Nucleus accumbens (tissue), 56 donors: ENCODE data around the gene CHD2.
"Not testable (repeated sequence)": the region's sequence is repeated elsewhere in the genome, so short reads cannot be mapped to it uniquely, and the experiment has no call there.

Experiments used
- DNase-seq, 56 donors: peaks; one replicate each; lab custom pipeline; 2025; lab: John Stamatoyannopoulos, UW

CHD2 gene

DNA sequence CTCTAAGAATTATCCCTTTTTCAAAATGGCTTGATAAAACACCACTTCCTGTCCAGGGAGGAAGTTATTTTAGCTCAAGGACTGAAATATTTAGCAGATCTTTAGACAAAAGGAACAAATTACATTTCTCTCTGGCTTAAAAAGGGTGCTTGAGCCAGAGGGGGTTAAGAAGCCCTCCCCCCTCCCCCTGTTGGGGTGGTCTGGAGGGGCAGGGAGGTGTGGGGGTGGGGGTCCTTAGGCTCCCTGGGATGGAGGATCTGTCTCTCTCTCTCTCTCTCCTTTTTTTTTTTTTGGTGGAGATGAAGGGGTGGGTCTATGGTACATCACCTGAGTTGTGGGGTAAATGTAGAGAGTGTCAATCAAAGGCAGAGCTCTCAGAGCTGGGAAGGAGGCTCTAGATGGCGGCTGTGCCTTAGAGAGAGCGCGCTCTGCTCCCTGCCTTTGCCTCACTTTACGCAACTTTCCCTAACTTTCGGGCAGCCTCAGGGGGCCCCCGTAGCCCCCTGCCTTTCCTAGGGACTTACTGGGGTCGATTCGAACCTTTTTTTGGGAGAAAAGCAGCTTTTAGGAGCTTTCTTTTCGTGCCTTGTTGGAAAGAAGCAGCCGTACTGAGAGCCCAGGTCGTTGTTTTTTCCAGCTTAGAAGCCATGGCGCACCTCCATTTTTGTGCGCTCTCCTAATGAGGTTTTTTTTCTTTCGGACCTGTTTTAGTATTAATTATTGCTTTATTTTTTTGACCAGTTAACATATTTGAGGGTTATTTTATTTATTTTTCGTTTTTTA, at the start of gene CHD2:
CHD2 (plus strand) TSS at position 377 of the 783 bp plus-strand sequence. CDS start 914 bp downstream, outside the sequence.
- peak in 49 of 56 donors; percentile 4 to 83 (median 44) for DNase-seq

DNA sequence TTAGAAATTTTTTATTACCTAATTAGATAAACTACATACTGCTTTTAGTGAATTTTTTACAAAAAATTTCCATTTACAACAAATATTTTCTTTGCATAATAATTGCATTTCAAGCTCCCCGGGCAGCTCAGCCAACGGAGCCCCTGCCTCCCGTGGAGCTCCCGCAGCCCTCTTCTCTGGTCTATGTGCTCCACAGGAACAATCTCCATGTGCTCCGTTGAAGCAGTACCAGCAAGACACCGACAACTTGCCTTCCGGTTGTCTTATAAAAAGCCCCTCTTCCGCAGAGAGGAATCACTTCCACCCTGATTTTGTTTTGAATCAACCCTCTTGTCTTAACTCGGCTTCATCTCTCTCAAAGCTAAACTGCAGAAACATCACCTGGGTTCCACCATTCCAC, 46.9 kb upstream of the CHD2 start:
- DNase-seq, result no peak

DNA sequence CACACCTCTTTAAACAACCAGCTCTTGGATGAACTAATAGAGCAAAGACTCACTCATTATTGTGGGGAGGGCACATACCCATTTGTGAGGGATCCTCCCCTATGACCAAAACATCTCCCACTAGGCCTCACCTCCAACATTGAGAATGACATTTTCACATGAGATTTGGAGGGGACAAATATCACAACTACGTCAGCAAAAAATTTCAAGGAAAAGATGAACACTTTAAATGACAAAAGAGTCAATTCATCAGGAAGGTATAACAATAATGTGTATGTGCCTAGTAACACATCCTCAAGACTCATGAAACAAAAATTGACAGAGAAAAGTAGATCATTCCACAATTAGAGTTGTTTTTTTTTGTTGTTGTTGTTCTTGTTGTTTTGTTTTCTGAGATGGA, 38.4 kb upstream of the CHD2 start:
- DNase-seq, result no peak

GRCh38 chr15:92864127-92864814, 35.9 kb upstream of the CHD2 start:
- DNase-seq, result no peak

DNA sequence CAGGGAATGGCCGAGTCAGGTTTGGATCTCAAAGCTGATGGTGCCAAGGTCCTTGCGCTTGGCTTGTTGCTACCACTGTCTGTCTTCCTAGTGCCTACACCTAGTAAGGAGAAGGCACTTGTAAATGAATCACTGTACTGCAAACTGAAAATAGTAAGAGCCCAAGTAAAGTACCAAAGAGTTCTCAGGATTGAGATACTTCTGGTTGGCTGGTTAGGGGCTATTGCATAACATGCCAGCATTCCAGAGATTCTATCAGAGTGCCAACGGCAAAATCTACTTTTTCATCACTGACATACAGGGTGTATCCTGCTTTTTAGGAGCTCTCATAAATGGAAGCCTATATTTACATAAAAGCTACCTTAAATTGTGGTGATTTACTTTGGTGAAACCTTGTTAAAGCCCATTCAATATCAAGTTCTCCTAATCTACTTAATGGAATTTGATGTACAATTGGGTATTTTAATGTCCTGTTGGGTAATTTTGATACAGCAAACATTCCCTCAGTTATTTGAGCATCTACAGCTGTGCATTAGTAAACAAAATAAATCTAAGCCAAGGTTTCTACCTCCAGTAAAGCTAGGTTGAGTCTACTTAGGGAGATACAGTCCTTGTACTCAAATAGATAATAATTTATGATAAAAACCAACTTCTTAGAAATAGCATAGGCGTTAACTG, 30.7 kb upstream of the CHD2 start:
- no peak for DNase-seq

DNA sequence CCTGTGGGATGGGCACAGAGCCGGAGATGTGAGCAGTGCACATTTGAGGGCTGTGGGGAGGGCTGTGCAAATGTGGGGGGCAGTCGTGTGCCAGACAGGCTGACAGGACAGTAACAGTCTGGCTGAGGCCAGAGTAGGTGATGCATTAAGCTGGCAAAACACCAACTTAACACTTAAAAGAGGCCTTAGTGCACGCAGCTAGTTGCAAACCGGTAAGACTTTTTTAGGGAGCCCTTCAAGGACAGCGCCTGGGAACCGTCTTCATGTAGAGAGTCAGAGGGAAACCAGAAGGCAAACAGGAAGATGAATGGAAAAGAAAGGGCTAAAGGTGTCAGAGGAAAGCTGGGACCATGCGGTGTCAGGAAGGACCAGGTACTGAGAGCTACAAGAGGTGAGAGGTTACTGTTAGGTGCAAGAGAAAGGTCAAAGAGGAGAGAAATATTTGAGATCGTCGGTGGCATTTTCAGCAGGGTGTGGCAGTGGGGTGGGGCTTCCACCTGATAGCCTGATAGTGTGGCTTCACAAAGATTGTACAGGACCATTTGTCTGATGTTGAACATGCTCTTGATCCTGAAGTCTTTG, 30.0 kb upstream of the CHD2 start:
- no peak for DNase-seq

DNA sequence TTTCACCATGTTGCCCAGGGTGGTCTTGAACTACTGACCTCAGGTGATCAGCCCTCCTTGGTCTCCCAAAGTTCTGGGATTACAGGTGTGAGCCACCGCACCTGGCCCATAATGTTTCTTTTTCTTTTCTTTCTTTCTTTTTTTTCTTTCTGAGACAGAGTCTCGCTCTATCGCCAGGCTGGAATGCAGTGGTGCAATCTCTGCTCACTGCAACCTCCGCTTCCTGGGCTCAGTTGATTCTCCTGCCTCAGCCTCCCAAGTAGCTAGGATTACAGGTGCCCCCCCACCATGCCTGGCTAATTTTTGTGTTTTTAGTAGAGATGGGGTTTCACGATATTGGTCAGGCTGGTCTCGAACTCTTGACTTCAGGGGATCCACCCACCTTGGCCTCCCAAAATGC, 27.2 kb upstream of the CHD2 start:
- not testable (repeated sequence) for DNase-seq

DNA sequence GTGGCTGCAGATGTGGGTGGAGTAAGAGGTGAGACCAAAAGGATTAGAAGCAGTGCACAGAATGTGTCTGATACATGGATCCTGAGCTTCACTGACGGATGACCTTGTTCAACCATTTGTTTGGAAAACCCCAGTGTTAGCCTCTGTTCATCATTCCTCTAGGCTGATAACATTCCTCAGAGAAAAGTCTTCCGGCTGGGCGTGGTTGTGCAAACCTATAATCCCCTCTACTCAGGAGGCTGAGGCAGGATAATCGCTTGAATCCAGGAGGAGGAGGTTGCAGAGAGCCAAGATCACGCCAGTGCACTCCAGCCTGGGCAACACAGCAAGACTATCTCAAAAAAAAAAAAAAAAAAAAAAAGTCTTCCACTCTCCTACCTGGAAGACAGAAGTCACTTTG, 23.1 kb upstream of the CHD2 start:
- DNase-seq, result no peak

GRCh38 chr15:92877416-92877815, 22.7 kb upstream of the CHD2 start:
- DNase-seq, result no peak

GRCh38 chr15:92878593-92879053, 21.5 kb upstream of the CHD2 start:
- DNase-seq, result no peak

GRCh38 chr15:92879949-92880725, 20.0 kb upstream of the CHD2 start:
- no peak for DNase-seq

DNA sequence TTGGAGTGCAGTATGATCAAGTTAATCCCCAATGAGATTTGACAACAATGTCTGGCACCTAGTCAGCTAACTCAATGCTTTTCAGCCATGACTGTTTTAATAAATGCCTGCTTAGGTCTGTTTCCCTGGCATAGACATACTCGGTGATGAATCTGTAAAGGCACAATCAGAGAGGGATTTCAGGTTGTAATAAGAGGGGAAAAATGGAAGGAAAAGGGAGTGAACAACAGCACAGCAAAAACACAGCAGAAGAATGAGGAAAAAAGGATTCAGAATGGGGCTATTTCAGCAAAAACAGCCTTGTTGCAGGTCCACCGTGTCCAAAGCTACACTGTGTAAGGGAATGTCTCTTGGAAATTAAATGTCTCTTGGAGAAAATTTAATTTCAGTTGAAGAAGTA, 19.3 kb upstream of the CHD2 start:
- no peak for DNase-seq

DNA sequence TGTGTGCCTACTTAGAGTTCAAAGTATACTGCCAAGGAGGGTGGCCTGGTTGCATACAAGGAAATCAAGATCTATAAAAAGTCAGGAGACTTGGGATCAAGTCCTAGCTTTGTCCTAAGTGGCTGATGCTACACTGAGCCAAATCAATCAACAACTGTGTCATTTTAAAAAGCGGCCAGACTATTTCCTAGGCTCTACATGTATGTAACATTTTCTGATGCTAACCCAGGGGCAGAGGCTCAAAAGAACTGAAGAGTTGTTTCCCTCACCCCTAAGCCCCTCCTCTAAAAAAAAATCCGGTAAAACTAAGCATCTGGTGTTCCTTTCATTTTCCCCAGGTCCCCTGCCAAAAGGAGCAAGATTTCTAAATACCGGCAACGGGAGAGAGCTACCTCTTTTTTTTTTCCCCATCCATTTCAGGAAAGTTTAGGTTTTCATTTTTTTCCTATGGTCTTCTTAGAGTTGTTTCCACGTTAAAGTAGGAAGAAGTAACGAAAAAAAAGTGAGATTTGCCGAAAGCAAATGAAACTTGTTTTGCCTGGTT, 18.8 kb upstream of the CHD2 start:
- DNase-seq, result peak in 3 of 56 donors; percentile 3 to 33 (median 6)

- peak; percentile 90 to 100 (median 99) for DNase-seq
Observed at GRCh38 chr15:92881802-92882696, 18.1 kb upstream of the CHD2 start.

GRCh38 chr15:92882697-92883162, 17.4 kb upstream of the CHD2 start:
- peak in 13 of 56 donors; percentile 49 to 100 (median 99) for DNase-seq

DNA sequence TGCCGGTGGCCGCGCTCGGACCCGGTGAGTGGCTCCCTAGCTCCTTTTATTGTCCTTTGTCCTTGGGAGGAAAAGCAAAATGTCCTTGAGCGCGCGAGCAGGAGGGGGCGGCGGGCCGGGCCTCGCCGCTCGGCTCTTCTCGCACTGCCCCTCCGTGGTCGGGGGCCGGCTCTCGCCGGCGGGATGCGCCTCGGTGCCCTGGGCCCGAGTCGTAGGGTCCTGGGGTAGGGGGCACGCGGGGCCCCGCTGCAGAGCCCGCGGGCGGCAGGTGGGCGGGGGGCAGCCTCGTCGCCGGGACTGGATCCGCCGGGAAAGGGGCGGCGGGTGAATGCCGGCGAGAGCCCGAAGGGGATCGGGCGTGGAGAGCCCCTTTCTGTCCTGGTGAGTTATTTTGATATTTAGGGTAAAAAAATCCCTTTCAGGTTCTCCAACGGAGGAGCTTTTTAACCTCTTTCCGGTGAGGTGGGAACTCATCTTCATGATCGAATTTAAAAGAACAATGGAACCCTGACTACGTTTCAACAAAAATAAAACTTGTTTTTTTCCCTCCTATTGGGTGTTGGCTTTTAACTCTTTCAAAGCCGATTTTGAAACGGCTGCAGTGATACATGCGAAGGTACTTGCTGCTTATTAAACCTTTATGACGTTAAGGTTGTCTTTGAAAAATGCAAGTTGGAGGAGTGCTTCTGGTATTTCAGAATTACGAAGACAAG, 16.8 kb upstream of the CHD2 start:
- DNase-seq, result peak in 10 of 56 donors; percentile 28 to 57 (median 42)

GRCh38 chr15:92883876-92884435, 16.2 kb upstream of the CHD2 start:
- no peak for DNase-seq
